K562 (cell line): ENCODE data around the gene TCHP. TPM values are rescaled to one million over a fixed set of nuclear protein-coding genes. Genes with fewer than 3 reads are reported as not detected.
A peak's percentile ranks its signal among the peaks of the same experiment; 100 is the strongest.

Experiments used
- ARNT ChIP-seq, 2 experiments: fragments of 450-650 bp; IDR thresholded peaks; 2 replicates each; pipeline ENCODE4 v1.6.1; 2016; ENCODE audit warnings: mild to moderate bottlenecking in 1 of 2
- CHAMP1 ChIP-seq: fragments of 450-650 bp; IDR thresholded peaks from 2 replicates; pipeline ENCODE4 v1.6.1; 2016; ENCODE audit warnings: mild to moderate bottlenecking
- EHMT2 ChIP-seq: fragments of 450-650 bp; IDR thresholded peaks from 2 replicates; pipeline ENCODE4 v1.6.1; 2018; ENCODE audit warnings: antibody characterized with exemption
- EP400 ChIP-seq: fragments of 450-650 bp; IDR thresholded peaks from 2 replicates; pipeline ENCODE4 v1.6.1; 2017; ENCODE audit warnings: antibody characterized with exemption, mild to moderate bottlenecking, moderate library complexity
- KAT2B ChIP-seq: IDR thresholded peaks from one replicate; pipeline ENCODE4 v1.6.1; 2012; ENCODE audit warnings: low read depth, mild to moderate bottlenecking, control low read depth, inconsistent platforms, low read length, moderate library complexity
- NEUROD1 ChIP-seq: fragments of 150-350 bp; IDR thresholded peaks from 2 replicates; pipeline ENCODE4 v1.6.1; 2014; ENCODE audit warnings: borderline replicate concordance, low read length, low read depth; ENCODE audit not compliant: partially characterized antibody
- NFE2L1 ChIP-seq: fragments of 450-650 bp; IDR thresholded peaks from 2 replicates; pipeline ENCODE4 v1.6.1; 2016; ENCODE audit warnings: missing genetic modification characterization, low read depth, mild to moderate bottlenecking, missing compliant biosample characterization, moderate library complexity, borderline replicate concordance
- POLR2AphosphoS5 ChIP-seq: IDR thresholded peaks from 2 replicates; pipeline ENCODE4 v1.6.1; 2011; ENCODE audit warnings: mild to moderate bottlenecking, low read depth, low read length, moderate library complexity; ENCODE audit not compliant: control insufficient read depth, insufficient read depth
- PTBP1 ChIP-seq: fragments of 200-400 bp; formaldehyde crosslinking; IDR thresholded peaks from 2 replicates; pipeline ENCODE4 v1.6.1; 2017; ENCODE audit warnings: low read depth, low read length
- PYGO2 ChIP-seq: fragments of 450-650 bp; IDR thresholded peaks from 2 replicates; pipeline ENCODE4 v1.6.1; 2016; ENCODE audit warnings: mild to moderate bottlenecking, missing genetic modification characterization, moderate library complexity, missing compliant biosample characterization
- RB1 ChIP-seq: fragments of 450-650 bp; IDR thresholded peaks from 2 replicates; pipeline ENCODE4 v1.6.1; 2017; ENCODE audit warnings: low read depth, mild to moderate bottlenecking
- RFX1 ChIP-seq: fragments of 450-650 bp; IDR thresholded peaks from 2 replicates; pipeline ENCODE4 v1.6.1; 2016; ENCODE audit warnings: mild to moderate bottlenecking, moderate library complexity
- SIN3A ChIP-seq, 2 experiments: fragments of 150-350 bp in 1 of 2; IDR thresholded peaks; 2 replicates each; pipeline ENCODE4 v1.6.1; 2011 to 2016; ENCODE audit warnings: borderline replicate concordance in 2 of 2, low read depth in 2 of 2, low read length in 2 of 2, mild to moderate bottlenecking in 2 of 2, moderate library complexity in 2 of 2; ENCODE audit not compliant: control insufficient read depth in 1 of 2
- SMAD4 ChIP-seq: fragments of 250-450 bp; sonication (Bioruptor Pico); conservative IDR thresholded peaks from 2 replicates; pipeline ENCODE4 v1.8.0; 2021; ENCODE audit warnings: inconsistent platforms, mild to moderate bottlenecking, moderate library complexity
- TCFL5 ChIP-seq: fragments of 250-450 bp; sonication (Bioruptor Pico); conservative IDR thresholded peaks from 2 replicates; pipeline ENCODE4 v1.6.1; 2021; ENCODE audit warnings: mild to moderate bottlenecking, moderate library complexity, matching md5 sums
- TOE1 ChIP-seq, 2 experiments: fragments of 450-650 bp in 1 of 2; sonication (generic) in 1 of 2; formaldehyde crosslinking in 1 of 2; IDR thresholded peaks; 2 replicates each; pipeline versions ENCODE4 v1.7.1 to v1.8.0; 2016 to 2022; ENCODE audit warnings: borderline replicate concordance in 2 of 2, mild to moderate bottlenecking in 2 of 2, antibody characterized with exemption in 1 of 2, inconsistent platforms in 1 of 2, low read depth in 1 of 2, missing genetic modification reagents in 1 of 2, moderate library complexity in 1 of 2
- ZNF197 ChIP-seq: fragments of 200-800 bp; sonication (Bioruptor generic); IDR thresholded peaks from 2 replicates; pipeline ENCODE4 v1.6.1; 2016; ENCODE audit warnings: low read depth, missing genetic modification characterization, missing compliant biosample characterization
- ZNF316 ChIP-seq: fragments of 450-650 bp; IDR thresholded peaks from 2 replicates; pipeline ENCODE4 v1.6.1; 2016
- ZNF431 ChIP-seq: sonication (generic); formaldehyde crosslinking; IDR thresholded peaks from 2 replicates; pipeline ENCODE4 v1.8.0; 2022; ENCODE audit warnings: mild to moderate bottlenecking, missing genetic modification reagents
- ZNF589 ChIP-seq: fragments of 200-800 bp; sonication (Bioruptor generic); IDR thresholded peaks from 2 replicates; pipeline ENCODE4 v1.6.1; 2016; ENCODE audit warnings: low read depth, missing genetic modification characterization, missing compliant biosample characterization
- polyA plus RNA-seq, 8 experiments: library from polyadenylated mRNA; depleted of rRNA in 4 of 8; stranded (reverse) in 5 of 8; unstranded in 3 of 8; fragments of >200 nt; fragmentation: Nextera tagmentation in 2 of 8; fragmentation: Illumina TruSeq in 1 of 8; extraction: Ambion mirVana in 2 of 8; extraction: Trizol in 1 of 8; gene quantifications; 2 replicates each; pipeline versions ENCODE4 v1.2.1 to v1.2.3, GENCODE V29; 2011 to 2014; ENCODE audit warnings: inconsistent platforms in 1 of 8, missing spikeins in 1 of 8
- total RNA-seq, 7 experiments: library from RNA; depleted of rRNA in 6 of 7; stranded (reverse); fragments of >200 nt in 6 of 7; fragmentation: Illumina TruSeq in 2 of 7; extraction: Trizol in 2 of 7; gene quantifications; 2 replicates each; pipeline versions ENCODE4 v1.2.1 to v1.2.3, GENCODE V29; 2011 to 2021; ENCODE audit warnings: low replicate concordance in 1 of 7
- TF ChIP-seq, protein P1 (sequence below): fragments of 250-450 bp; sonication (Bioruptor Pico); IDR thresholded peaks from 2 replicates; pipeline ENCODE4 v1.5.0; 2021; ENCODE audit warnings: mild to moderate bottlenecking, borderline replicate concordance
- TF ChIP-seq, protein P2 (sequence below): fragments of 450-650 bp; IDR thresholded peaks from 2 replicates; pipeline ENCODE4 v1.6.1; 2016; ENCODE audit warnings: low read depth, mild to moderate bottlenecking, moderate library complexity

Gene TCHP
- total and polyA plus RNA-seq, 9 of the 15 experiments (the other 6 are each of a cell fraction or from before 2014, with no cell fraction given) = 3.4 to 30.4 (median 19.7) TPM

- no peak for TF ChIP-seq ZNF316
- TF ChIP-seq SMAD4 (CRISPR knock-in tag) = peak; percentile 85
- TF ChIP-seq RFX1 = no peak
- TF ChIP-seq TCFL5 (CRISPR knock-in tag) = no peak
- no peak; a peak in 1 of 4 replicates for TF ChIP-seq ARNT (IDR thresholded peaks at IDR 0.05)
- TF ChIP-seq, protein P1, sequence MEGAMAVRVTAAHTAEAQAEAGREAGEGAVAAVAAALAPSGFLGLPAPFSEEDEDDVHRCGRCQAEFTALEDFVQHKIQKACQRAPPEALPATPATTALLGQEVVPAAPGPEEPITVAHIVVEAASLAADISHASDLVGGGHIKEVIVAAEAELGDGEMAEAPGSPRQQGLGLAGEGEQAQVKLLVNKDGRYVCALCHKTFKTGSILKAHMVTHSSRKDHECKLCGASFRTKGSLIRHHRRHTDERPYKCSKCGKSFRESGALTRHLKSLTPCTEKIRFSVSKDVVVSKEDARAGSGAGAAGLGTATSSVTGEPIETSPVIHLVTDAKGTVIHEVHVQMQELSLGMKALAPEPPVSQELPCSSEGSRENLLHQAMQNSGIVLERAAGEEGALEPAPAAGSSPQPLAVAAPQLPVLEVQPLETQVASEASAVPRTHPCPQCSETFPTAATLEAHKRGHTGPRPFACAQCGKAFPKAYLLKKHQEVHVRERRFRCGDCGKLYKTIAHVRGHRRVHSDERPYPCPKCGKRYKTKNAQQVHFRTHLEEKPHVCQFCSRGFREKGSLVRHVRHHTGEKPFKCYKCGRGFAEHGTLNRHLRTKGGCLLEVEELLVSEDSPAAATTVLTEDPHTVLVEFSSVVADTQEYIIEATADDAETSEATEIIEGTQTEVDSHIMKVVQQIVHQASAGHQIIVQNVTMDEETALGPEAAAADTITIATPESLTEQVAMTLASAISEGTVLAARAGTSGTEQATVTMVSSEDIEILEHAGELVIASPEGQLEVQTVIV = no peak
- no peak for TF ChIP-seq CHAMP1
- no peak for TF ChIP-seq ZNF197
- TF ChIP-seq POLR2AphosphoS5 = peak; percentile 73
- TF ChIP-seq, protein P2, sequence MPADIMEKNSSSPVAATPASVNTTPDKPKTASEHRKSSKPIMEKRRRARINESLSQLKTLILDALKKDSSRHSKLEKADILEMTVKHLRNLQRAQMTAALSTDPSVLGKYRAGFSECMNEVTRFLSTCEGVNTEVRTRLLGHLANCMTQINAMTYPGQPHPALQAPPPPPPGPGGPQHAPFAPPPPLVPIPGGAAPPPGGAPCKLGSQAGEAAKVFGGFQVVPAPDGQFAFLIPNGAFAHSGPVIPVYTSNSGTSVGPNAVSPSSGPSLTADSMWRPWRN = no peak
- TF ChIP-seq SIN3A (IDR thresholded peaks at IDR 0.05; ENCODE audit: borderline replicate concordance in 2 of 2, control insufficient read depth in 1 of 2, low read depth in 2 of 2, low read length in 2 of 2) = peak; percentile 35 to 68; a peak in 1 of 4 replicates
- peak; percentile 84 for TF ChIP-seq EP400
- no peak for TF ChIP-seq NFE2L1 (tag)
- TF ChIP-seq ZNF431 (CRISPR knock-in tag) = no peak
- TF ChIP-seq TOE1 (IDR thresholded peaks at IDR 0.05; ENCODE audit: borderline replicate concordance) = peak; percentile 79
- no peak for TF ChIP-seq TOE1 (CRISPR knock-in tag; IDR thresholded peaks at IDR 0.05; ENCODE audit: borderline replicate concordance, low read depth)
- TF ChIP-seq NEUROD1 = no peak
- TF ChIP-seq EHMT2 = no peak
- TF ChIP-seq KAT2B = no peak
- no peak for TF ChIP-seq PYGO2
- TF ChIP-seq RB1 = peak; percentile 88
- TF ChIP-seq PTBP1 = no peak
- TF ChIP-seq ZNF589 = no peak
Observed at GRCh38 chr12:109899783-109900751, at the start of gene TCHP (continued).
